ENCODE measurements around the gene CKB. TPM values are rescaled to one million over a fixed set of nuclear protein-coding genes. Genes with fewer than 3 reads are reported as not detected.

Gene CKB
- total RNA-seq, 1 donor from 2014 or later: 139 TPM

DNA sequence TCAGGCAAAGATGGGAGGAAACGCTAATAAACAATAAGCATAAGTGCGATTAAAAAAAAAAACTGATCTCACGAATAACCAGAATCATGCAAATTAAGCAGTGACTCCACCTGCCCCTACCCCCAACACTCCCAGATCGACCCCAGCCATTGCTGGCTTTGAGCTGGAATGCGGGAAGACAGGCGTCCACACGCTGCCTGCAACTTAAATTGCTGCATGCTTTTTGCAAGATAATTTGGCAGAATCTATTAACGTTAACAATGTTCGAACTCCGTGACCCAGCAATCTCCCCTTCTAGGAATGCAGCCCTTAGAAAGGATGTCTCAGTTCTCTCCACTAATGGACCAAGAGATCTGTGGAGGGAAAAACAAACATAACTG, 935 bp upstream of the CKB start:
- H3K27ac Mint-ChIP-seq (ENCODE audit: unreplicated experiment): no peak overlapping the region

DNA sequence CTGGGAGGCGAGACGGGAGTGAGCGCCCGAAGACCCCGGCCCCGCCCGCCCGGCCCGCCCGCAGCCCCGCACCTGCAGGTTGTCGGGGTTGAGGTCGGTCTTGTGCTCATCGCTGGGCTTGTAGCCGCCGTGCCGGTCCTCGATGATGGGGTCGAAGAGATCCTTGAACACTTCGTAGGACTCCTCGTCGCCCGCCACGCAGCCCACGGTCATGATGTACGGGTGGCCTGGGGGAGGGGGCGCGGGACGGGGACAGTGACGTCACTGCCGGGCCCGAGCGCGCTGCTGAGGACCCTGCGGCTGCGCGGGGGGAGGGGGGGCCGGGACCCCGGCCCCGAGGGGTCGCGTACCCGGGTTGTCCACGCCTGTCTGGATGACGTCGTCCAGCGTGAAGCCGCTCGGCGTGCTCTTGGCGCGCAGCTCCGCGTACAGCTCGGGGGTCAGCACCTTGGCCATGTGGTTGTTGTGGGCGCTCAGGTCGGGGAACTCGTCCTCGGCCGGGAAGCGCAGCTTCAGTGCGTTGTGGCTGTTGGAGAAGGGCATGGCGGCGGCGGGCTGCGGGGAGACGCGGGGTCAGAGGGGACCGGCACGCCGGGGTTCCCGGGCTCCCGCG, 573 bp downstream of the CKB start:
- TF ChIP-seq, protein P1, sequence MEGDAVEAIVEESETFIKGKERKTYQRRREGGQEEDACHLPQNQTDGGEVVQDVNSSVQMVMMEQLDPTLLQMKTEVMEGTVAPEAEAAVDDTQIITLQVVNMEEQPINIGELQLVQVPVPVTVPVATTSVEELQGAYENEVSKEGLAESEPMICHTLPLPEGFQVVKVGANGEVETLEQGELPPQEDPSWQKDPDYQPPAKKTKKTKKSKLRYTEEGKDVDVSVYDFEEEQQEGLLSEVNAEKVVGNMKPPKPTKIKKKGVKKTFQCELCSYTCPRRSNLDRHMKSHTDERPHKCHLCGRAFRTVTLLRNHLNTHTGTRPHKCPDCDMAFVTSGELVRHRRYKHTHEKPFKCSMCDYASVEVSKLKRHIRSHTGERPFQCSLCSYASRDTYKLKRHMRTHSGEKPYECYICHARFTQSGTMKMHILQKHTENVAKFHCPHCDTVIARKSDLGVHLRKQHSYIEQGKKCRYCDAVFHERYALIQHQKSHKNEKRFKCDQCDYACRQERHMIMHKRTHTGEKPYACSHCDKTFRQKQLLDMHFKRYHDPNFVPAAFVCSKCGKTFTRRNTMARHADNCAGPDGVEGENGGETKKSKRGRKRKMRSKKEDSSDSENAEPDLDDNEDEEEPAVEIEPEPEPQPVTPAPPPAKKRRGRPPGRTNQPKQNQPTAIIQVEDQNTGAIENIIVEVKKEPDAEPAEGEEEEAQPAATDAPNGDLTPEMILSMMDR (IDR thresholded peaks at IDR 0.05): no peak
- Mint-ChIP-seq H3K4me1 (ENCODE audit: low read depth) (peaks cover 41% of the 10 kb centered on the region), H3K9me3 (ENCODE audit: low read depth) (no peaks in the 10 kb centered on the region), H3K36me3 (ENCODE audit: low read depth) (no peaks in the 10 kb centered on the region), H3K27ac (ENCODE audit: unreplicated experiment) (no peak overlapping the region), H3K4me3 (ENCODE audit: unreplicated experiment) (peak overlapping the region; percentile 69), H3K27me3 (ENCODE audit: low read depth) (no peaks in the 10 kb centered on the region)
- DNase-seq (ENCODE audit: low spot score): peak; percentile 79

More for the DNA sequence above, 935 bp upstream of the CKB start:
- no peaks in the 10 kb centered on the region for H3K27me3 Mint-ChIP-seq (ENCODE audit: low read depth)
- H3K36me3 Mint-ChIP-seq (ENCODE audit: low read depth): no peaks in the 10 kb centered on the region
- TF ChIP-seq, protein P1 (IDR thresholded peaks at IDR 0.05): no peak
- H3K4me1 Mint-ChIP-seq (ENCODE audit: low read depth): peaks cover 40% of the 10 kb centered on the region
- H3K4me3 Mint-ChIP-seq (ENCODE audit: unreplicated experiment): peak overlapping the region; percentile 41
- no peaks in the 10 kb centered on the region for H3K9me3 Mint-ChIP-seq (ENCODE audit: low read depth)
- no peak for DNase-seq (ENCODE audit: low spot score)

DNA sequence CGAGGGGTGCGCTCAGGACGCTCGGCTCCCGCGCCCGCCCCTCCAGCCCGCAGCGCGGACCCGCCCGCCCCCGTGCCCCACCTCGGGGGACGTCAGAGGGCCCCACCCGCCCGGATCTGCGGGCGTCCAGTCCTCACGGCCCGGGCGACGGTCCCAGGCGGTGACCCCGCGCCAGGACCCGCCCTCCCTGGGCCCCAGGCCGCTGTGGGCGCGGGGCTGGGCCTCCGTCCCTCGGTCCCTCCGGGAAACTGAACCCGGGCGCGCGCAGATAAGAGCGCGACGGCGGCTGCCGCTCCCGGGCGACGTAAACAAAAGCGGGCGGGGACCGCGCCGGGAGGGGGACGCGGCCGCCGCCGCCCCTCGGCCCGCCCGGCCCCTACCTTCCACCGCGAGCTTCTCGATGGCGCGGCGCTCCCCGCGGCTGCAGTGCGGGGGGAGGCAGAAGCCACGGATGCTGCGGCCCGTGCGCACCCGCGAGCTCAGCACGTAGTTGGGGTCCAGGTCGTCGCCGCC, 1.1 kb downstream of the CKB start:
- Mint-ChIP-seq H3K27me3 (ENCODE audit: low read depth) (no peaks in the 10 kb centered on the region), H3K4me3 (ENCODE audit: unreplicated experiment) (peak overlapping the region; percentile 63), H3K36me3 (ENCODE audit: low read depth) (no peaks in the 10 kb centered on the region), H3K27ac (ENCODE audit: unreplicated experiment) (no peak overlapping the region), H3K9me3 (ENCODE audit: low read depth) (no peaks in the 10 kb centered on the region), H3K4me1 (ENCODE audit: low read depth) (peaks cover 43% of the 10 kb centered on the region)
- TF ChIP-seq, protein P1 (IDR thresholded peaks at IDR 0.05): peak; percentile 52
- DNase-seq (ENCODE audit: low spot score): peak; percentile 67

DNA sequence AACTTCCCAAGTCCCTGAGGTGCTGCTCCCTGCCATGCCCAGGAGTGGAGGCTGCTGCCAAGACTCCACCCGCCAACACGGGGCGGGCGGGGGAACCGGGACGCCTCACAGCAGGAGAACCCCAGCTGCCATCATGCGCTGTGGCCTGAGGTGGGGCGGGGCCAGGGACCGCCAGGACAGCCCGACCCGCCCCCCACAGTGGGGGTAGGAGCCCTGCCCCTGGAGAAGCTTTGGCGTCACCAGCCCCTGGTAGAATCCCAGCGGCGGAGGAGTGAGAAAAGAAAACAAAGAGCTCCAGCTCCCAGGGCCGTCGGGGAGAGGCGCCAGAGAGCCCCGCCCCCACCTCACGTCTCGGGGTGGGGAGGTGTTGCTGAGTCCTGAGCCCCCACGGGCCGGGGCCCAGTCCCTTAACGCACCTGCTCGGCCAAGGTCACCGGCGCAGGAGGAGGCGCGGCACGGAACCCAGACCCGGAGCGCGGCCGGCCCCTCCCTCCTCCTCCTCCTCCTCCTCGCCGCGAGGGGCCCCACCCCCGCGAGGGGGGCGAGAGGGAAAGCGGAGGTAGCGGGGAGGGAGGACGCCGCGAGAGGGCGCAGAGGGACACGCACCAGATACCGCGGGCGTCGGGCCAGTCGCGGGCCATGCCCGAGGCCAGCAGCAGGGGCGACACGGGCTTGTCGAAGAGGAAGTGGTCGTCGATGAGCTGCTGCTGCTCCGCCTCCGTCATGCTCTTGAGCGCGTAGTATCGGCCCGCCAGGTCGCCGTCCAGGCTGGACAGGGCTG, 1.8 kb downstream of the CKB start:
- TF ChIP-seq, protein P1 (IDR thresholded peaks at IDR 0.05): peak; percentile 80
- peak; percentile 93 for DNase-seq (ENCODE audit: low spot score)
- Mint-ChIP-seq H3K4me3 (ENCODE audit: unreplicated experiment) (peak overlapping the region; percentile 63), H3K36me3 (ENCODE audit: low read depth) (no peaks in the 10 kb centered on the region), H3K27ac (ENCODE audit: unreplicated experiment) (peak overlapping the region; percentile 63), H3K4me1 (ENCODE audit: low read depth) (peaks cover 40% of the 10 kb centered on the region), H3K9me3 (ENCODE audit: low read depth) (no peaks in the 10 kb centered on the region), H3K27me3 (ENCODE audit: low read depth) (no peaks in the 10 kb centered on the region)

DNA sequence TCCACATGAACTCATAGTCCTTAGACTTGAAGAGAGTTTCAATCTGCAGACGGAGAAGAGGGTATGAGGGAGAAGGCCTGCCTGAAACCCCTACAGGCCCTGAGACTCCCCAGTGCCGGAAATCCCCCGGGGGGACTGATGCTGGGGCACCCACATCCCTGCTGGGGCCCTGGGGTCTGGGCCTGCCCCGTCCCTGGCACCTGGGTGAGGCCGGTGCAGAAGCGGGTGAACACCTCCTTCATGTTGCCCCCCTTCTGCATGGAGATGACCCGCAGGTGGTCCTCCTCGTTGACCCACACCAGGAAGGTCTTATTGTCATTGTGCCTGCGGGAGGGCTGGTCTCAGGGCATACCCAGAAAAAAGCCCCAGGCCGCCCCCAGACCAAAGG, 2.4 kb downstream of the CKB start:
- no peaks in the 10 kb centered on the region for H3K36me3 Mint-ChIP-seq (ENCODE audit: low read depth)
- peak; percentile 91 for DNase-seq (ENCODE audit: low spot score)
- H3K27ac Mint-ChIP-seq (ENCODE audit: unreplicated experiment): peak overlapping the region; percentile 75
- H3K27me3 Mint-ChIP-seq (ENCODE audit: low read depth): no peaks in the 10 kb centered on the region
- TF ChIP-seq, protein P1 (IDR thresholded peaks at IDR 0.05): no peak
- H3K4me3 Mint-ChIP-seq (ENCODE audit: unreplicated experiment): peak overlapping the region; percentile 63
- H3K4me1 Mint-ChIP-seq (ENCODE audit: low read depth): peaks cover 35% of the 10 kb centered on the region
- H3K9me3 Mint-ChIP-seq (ENCODE audit: low read depth): no peaks in the 10 kb centered on the region

All from chondrocyte (in vitro differentiated cells).